GM21717 (cell line): ENCODE data around the gene TMEM151B.

Source experiments
- ATAC-seq: cut with Tn5 transposase; IDR thresholded peaks from one replicate; pipeline ENCODE4 v1.9.1; 2021; ENCODE audit warnings: mild to moderate bottlenecking, moderate library complexity; ENCODE audit not compliant: unreplicated experiment

Gene TMEM151B

DNA sequence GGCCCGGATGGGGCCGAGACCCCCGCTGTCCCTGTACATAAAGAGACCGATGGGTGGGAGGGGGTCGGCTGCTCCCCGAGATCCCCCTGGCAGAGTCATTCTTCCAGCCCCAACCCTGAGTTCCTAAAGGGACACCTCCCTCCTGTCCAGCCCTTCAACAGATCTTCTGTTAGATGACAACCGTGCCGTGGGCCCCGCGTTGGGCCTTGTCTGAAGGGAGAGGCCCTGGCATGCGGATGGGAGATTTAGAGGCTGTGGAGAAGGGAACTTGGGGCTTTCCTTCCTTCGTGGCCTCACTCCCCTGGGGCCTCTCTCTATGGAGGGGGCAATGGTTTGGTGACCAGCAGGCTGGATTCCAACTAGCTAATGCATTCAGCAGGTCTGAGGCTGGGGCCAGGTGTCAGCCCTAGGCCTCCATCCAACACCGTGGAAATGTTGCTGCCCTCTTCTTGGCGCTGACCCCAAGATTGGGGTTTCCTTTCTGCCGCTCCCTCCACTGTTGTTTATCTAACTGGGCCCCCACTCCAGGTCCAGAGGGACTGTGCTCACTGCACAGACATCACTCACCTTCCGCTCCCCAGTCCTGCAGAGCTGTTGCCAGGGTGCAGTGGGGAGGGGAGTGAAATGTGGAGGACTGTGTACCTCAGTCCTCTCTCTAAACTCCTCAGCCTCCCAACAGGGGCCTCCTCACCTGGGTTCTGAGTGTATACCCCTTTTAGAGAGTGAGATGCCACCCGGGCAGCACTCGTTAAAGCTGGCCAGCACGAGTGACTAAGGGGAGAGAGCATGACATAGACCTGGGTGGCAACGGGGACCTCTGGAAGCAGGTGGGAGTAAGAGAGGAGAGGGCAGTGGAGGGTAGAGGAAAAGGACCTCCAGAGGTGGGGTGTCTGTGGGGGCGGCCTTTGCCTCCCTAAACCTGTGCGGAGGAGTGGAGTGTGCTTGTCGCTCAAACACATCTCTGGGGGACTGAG, 6.7 kb downstream of the TMEM151B start:
- ATAC-seq = no peak

DNA sequence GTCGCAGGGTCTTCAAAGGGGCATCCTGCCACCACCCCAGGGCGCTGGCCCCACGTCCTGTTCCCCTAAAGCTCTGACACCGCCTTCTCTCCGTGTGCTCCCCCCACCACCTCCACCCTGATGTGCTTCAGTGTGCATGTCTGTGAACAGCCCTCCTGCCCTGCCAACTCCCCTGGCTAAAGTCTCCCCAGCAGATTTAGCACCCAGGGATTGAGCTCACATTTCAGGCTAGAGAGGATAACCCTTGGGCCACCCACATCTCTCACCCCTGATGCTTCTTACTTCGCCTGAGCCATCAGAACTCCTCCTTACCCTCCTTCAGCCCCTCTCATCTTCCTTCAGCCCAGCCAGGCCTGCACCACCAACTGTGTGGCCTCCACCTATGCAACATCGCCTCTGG, 7.5 kb downstream of the TMEM151B start:
- ATAC-seq = no peak

DNA sequence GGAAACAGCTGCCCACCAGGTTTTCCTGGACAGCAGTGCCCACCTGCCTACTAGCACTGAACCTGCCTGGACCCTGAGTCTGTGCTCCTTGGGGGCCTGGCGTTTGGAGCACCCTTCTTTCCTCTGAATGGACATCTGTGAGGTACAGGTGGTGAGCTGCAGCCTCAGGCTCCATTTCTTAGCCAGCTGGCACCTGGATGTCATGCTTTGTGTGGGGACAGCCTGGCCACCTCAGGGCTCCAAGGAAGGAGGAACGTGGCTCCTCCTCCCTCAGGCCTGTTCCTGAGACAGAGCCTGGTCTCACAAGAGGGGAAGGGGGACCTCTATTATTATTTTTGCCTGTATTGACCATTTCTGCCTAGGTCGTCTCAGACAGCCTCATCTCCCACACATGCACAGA, 8.1 kb downstream of the TMEM151B start:
- ATAC-seq = no peak

DNA sequence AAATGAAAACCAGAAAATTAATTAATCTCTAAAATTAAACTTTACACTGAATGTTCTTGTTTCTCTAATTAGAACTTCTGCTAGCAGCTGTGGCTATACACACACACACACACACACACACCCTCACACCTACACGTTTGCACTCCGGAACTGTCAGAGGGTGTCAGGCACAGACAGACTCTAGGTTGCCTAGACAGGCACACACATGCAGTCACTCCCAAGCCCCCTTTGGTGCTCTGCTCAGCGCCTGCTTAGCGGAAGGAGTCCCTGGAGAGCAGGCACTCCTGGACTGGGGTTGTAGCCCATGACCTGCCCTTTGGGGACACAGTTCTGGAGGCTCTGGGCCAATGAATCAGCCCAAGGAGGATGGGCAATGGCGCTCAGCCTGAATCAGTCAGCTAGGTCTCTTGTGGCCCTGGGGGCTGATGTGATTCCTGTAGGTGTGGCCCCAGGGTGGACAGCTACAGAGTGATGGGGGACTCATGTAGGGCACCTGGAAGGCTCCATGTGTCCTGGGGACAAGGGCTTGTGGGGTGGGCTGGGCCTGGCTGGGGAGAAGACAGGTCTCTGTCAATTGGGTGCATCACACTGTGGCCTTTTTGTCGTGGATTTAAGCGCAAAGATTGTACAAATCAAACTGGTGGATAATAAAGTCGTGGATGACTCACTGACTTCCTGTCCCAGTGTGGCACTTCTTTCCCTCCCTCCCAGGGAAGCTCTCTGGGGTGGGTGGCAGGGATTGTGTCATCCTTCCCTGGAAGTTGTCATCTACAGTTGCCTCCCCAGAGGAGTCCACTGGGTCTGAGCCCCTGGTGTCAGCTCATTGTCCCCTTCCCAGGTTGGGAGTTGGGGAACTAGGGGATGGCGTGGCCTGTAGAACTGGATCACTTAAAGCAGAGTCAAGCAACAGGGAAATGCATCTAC, 8.8 kb downstream of the TMEM151B start:
- ATAC-seq = no peak

- ATAC-seq = no peak
Observed at GRCh38 chr6:44284121-44284520, 13.9 kb downstream of the TMEM151B start.

GRCh38 chr6:44284867-44285266, 14.6 kb downstream of the TMEM151B start:
- ATAC-seq = no peak

DNA sequence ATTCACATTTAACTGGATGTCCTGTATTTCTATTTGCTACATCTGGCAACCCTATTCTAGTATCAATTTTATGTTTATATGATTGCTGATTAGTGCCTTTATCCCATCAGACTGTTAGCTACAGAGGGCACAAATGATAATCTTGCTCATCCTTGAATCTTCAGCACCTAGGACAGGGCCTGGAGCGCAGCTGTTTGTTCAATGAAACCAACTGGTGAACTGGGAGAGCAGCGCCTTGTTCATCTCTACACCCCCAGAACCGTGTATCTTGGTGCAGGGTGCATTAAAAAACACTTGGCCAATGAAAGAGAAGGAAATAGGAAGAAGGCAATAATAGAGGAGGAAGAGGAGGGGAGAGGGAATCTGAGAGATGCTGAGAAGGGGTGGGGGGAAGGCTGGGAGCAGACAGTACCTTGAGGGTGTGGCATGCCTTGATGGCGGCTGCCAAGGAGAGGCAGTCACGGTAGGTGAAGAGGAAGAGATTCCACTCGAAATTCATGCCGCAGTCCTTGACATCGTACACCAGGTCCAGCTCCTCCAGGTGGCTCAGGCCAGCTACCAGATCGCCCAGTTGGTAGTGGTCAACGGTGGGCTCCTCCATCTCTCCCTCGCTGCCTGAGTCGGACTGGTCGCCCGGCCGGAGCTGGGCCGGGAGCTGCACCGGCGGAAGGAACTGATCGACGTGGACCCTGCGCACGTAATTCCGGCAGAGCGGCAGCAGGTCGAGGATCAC, 15.5 kb downstream of the TMEM151B start:
- ATAC-seq = no peak

GRCh38 chr6:44286285-44286565, 16.0 kb downstream of the TMEM151B start:
- ATAC-seq = no peak

GRCh38 chr6:44286747-44287146, 16.5 kb downstream of the TMEM151B start:
- no peak for ATAC-seq

DNA sequence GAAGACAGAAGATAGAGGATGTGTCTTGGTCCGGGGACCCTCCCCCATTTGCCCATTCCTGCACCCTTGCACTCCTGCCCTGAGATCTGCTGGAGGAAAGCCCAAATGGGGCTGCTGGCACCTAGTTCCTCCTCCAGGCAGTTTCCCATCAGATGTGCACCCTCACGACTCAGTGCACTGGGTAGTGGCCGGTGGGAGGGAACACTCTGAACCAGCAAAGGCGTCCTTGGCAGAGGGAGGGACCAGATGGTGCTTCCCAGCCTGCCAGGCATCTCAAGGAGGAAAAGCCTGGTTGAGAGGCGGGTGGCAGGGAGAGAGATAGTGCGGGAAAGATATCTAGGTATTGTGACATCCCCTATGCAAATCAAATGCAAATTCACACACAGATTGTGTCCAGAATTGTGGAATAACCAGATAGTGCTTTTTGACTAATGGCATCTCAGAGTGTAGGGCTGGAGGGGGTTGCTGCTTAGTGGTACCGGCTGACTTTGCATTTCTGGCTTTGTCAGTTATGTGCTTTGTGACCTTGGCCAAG, 19.5 kb downstream of the TMEM151B start:
- no peak for ATAC-seq

DNA sequence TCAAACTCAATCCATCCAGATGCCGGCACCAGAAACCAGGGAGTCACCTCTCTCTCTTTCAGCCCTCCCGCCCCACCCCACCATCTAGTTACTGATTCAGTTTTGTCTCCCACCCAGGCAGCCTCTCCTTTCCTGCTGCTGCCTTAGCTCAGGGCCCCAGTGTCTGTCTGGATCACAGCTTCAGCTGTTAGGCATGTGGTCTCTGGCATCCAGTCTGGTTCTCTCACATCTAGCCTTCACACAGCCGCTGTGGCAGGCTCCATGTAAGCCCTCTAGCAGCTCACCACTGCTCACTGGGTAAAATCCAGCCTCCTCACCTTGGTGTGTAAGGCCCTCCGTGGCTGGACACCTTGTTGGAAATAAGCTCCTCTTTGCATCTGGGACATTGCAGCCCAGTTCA, 21.6 kb downstream of the TMEM151B start:
- ATAC-seq = no peak

DNA sequence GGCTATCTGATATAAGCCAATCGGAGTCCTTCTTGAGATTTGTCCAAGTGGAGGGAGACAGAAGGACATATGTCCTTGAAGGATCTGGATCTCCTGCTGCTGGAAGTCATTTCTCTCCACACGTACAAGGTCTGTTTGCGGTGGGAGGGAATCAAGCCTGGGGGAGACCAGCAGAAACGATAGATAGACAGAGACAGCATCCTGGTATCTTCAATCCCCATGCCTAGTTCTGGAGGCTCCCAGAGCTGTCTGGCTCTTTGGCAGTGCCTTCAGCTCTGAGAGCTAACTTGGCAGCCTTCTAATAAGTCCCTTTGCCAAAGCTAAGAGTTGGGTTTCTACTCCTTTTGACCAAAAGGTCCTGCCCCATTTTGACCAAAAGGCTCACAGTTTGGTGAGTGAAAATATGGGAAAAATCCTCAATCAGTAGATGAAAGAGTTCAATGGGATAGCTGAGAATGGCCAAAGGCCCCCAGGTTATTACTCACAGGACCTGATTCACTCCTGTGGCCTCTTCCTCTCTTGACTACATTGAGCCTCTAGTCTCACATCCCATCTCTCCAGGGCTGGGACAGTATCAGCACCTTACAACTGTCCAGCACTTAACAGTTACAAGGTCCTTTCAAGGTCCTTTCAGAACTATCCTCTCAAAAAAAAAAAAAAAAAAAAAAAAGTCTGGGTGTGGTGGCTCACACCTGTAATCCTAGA, 22.6 kb downstream of the TMEM151B start:
- ATAC-seq = no peak

- no peak for ATAC-seq
Observed at GRCh38 chr6:44294832-44295791, 24.9 kb downstream of the TMEM151B start.

DNA sequence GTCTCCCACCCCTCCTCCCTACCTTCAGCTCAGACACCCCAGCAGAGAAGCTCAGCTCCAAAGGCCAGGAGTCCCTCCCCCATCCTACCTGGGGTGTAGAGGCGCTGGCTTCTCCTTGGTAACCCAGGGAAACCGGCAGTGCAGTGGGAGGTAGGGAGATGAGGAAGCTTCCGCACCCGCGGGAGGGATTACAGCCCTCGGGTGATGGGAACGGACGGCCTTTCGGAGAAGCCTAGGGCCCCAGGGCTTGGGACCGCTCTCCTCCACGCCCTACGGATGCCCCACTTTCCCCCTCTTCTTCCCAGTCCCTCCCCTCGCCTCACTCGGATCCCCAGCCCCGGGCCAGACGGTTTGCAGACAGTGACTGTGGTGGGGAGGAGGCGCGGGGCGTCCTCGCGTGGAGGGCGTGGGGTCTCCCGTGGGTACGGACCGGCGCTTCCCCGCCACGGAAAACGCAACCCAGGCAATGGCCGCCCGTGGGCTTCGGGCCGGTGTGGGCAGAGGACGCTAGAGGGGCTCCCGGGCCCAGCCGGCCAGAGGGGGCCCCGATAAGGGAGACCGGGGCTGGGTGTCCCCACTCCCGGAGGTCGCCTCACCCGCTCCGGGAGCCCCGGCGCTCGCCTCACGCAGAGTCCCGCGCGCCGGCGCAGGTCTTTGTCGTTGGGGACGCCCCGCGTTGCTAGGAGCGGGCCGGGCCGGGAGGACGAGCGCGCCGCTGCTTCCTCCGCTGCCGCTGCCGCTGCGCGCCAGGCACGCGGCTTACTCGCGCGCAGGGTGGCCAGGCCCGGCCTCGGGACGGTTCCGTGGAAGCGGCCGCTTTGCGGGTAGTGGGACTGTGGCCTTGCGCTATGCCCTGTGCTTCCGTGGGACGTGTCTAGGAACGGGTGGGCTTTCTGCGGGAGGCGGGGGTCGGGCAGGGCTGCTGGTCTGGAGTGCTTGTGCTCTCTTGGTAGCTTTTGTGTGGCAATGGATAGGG, 27.1 kb downstream of the TMEM151B start:
- no peak for ATAC-seq

DNA sequence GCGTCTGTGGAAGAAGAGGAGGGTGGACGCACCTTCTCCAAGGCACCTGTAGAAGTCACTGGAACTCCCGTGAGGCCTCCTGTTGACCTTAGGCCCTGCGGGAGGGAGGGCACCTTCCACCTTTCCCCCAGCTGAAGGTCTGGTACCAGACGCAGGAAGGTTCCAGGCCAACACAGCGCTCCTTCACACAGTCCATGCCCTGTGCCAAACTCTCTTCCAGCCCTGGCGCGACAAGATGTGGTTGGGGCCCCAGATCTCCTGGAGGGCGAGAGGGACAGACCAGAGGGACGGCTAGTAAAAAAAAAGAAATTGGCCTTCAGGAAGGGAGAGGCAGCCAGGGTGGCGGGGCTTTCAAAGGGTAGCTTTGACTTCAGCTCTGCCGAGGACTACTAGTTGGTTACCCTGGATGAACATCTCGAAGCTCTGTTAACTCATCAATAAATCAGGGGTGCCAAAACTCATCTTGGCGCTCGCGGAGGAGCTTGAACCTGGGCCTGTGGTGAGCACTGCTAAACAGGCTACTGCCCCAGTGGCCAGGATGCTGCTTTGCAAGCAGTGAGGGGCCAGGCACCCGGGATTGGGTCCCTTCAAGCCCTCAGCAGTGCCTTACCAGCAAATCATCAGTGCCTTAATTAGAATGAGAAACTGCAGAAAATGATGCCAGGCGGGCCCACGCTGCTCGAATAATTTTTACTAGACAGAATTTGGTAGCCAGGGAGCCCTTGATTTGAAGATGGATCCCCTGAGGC, 28.0 kb downstream of the TMEM151B start:
- no peak for ATAC-seq

DNA sequence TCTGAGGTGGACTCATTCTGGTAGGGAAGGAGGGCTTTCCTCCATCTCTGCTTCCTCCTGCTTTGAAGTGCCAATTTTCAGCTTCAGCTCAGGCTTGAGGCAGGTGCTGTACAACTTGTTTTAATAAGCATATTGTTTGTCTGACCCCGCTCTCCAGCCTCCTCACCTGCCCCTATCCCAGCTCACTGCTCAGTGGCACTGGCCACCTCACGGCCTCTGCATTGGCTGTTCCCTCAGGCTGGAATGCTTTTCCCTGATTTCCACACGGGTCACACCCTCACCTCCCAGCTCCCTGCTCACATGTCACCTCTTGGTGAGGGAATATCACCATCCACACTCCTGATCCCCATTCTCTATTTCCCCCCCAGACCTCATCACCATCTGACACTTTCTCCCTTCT, 28.6 kb downstream of the TMEM151B start:
- no peak for ATAC-seq

- ATAC-seq = no peak
Observed at GRCh38 chr6:44300292-44300823, 30.1 kb downstream of the TMEM151B start.
